ENCODE measurements around the gene RTN1. TPM values are rescaled to one million over a fixed set of nuclear protein-coding genes. Genes with fewer than 3 reads are reported as not detected.

Gene RTN1
- total RNA-seq, 2 experiments from 2014 or later, result not detected

DNA sequence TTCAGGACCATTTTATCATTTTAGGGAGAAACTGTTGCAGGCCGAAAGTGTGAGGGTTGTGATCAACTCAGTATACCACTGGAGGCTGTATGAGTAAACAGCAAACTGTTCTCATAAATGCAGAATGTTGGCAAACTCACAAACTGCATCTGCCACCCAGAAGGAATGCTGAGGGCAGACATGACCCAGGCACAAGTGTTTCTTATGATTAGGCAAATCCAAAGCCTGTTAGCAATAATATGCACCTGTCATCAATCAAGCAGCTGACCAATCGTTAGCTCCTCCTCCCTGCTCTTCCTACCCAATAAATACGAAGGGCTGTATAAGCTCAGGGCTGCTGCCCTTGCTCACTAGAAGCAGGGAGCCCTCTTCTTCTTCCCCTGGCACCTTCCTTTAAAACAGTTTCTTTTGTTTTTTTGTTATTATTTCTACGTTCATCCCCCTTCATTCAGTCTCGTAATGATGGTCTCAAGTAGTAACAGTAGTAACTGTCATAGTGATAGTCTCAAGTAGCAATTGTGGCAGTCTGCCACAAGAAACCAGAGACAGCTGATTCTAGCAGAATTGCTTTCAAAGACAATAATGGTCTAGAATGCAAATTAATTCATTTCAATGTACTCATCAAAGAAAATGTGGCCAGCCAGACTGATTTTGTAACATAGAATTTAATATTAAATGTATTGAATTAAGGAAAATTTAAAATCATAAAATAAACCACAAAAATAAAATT is 278.8 kb downstream of the RTN1 start:
- Histone ChIP-seq H3K9me3 (ENCODE audit: low read length) (no peaks in the 10 kb centered on the region), H2AFZ (ENCODE audit: low read length) (no peak overlapping the region), H4K20me1 (ENCODE audit: insufficient read depth, low read length) (no peaks in the 10 kb centered on the region), H3K4me2 (ENCODE audit: low read length) (no peak overlapping the region), H3K36me3 (ENCODE audit: insufficient read depth, low read length) (no peaks in the 10 kb centered on the region), H3K4me1 (ENCODE audit: insufficient read depth, low read length, poor library complexity, severe bottlenecking) (no peaks in the 10 kb centered on the region), H3K4me3 (ENCODE audit: low read depth, low read length, poor library complexity, severe bottlenecking) (no peak overlapping the region), H3K9me2 (ENCODE audit: insufficient read depth, low read length) (no peaks in the 10 kb centered on the region), H3K79me2 (ENCODE audit: insufficient read depth, low read depth, low read length) (no peaks in the 10 kb centered on the region), H3K27ac (ENCODE audit: low read depth, low read length, poor library complexity, severe bottlenecking) (no peak overlapping the region)
- POLR2A ChIA-PET, result no interaction called here
- CTCF ChIA-PET (ENCODE audit: unreplicated experiment), result no interaction called here
- intact Hi-C loops (cut with micrococcal nuclease; ENCODE audit: unreplicated experiment), result no loop called here
- DNase-seq (ENCODE audit: low spot score), result no peak
- BruUV-seq (replicated peaks), result no TSS peak
- TF ChIP-seq EZH2phosphoT487 (IDR thresholded peaks at IDR 0.05; ENCODE audit: borderline replicate concordance, low read depth, low read length) (no peak), CTCF (conservative IDR thresholded peaks at IDR 0.05; ENCODE audit: low read length) (no peak)

- Histone ChIP-seq H3K36me3 (ENCODE audit: insufficient read depth, low read length) (no peaks in the 10 kb centered on the region), H2AFZ (ENCODE audit: low read length) (no peak overlapping the region), H3K4me3 (ENCODE audit: low read depth, low read length, poor library complexity, severe bottlenecking) (no peak overlapping the region), H3K4me1 (ENCODE audit: insufficient read depth, low read length, poor library complexity, severe bottlenecking) (no peaks in the 10 kb centered on the region), H3K79me2 (ENCODE audit: insufficient read depth, low read depth, low read length) (no peaks in the 10 kb centered on the region), H3K4me2 (ENCODE audit: low read length) (no peak overlapping the region), H3K27ac (ENCODE audit: low read depth, low read length, poor library complexity, severe bottlenecking) (no peak overlapping the region), H3K9me3 (ENCODE audit: low read length) (no peaks in the 10 kb centered on the region), H3K9me2 (ENCODE audit: insufficient read depth, low read length) (no peaks in the 10 kb centered on the region), H4K20me1 (ENCODE audit: insufficient read depth, low read length) (no peaks in the 10 kb centered on the region)
- BruUV-seq (replicated peaks), result no TSS peak
- no peak for DNase-seq (ENCODE audit: low spot score)
- ChIA-PET POLR2A (no interaction called here), CTCF (ENCODE audit: unreplicated experiment) (no interaction called here)
- intact Hi-C loops (cut with micrococcal nuclease; ENCODE audit: unreplicated experiment), result no loop called here
- TF ChIP-seq EZH2phosphoT487 (IDR thresholded peaks at IDR 0.05; ENCODE audit: borderline replicate concordance, low read depth, low read length) (no peak), CTCF (conservative IDR thresholded peaks at IDR 0.05; ENCODE audit: low read length) (no peak)
These were observed 282.5 kb downstream of the RTN1 start for GRCh38 chr14:59588101-59588500.

- no peak overlapping the region for H3K27ac ChIP-seq (ENCODE audit: low read depth, low read length, poor library complexity, severe bottlenecking)
- no TSS peak for BruUV-seq (replicated peaks)
- no peak for DNase-seq (ENCODE audit: low spot score)
- H3K79me2 ChIP-seq (ENCODE audit: insufficient read depth, low read depth, low read length), result no peaks in the 10 kb centered on the region
- TF ChIP-seq EZH2phosphoT487 (IDR thresholded peaks at IDR 0.05; ENCODE audit: borderline replicate concordance, low read depth, low read length) (no peak), CTCF (conservative IDR thresholded peaks at IDR 0.05; ENCODE audit: low read length) (no peak)
- no peaks in the 10 kb centered on the region for H3K36me3 ChIP-seq (ENCODE audit: insufficient read depth, low read length)
- H3K4me3 ChIP-seq (ENCODE audit: low read depth, low read length, poor library complexity, severe bottlenecking), result no peak overlapping the region
- no peaks in the 10 kb centered on the region for H3K9me2 ChIP-seq (ENCODE audit: insufficient read depth, low read length)
- H3K4me1 ChIP-seq (ENCODE audit: insufficient read depth, low read length, poor library complexity, severe bottlenecking), result no peaks in the 10 kb centered on the region
- POLR2A ChIA-PET, result interaction anchor here (1.1 kb wide), 1 partner anchor 8 kb away, joined by 3 read pairs; no protein-coding TSS in a partner anchor
- H3K4me2 ChIP-seq (ENCODE audit: low read length), result no peak overlapping the region
- no peaks in the 10 kb centered on the region for H4K20me1 ChIP-seq (ENCODE audit: insufficient read depth, low read length)
- CTCF ChIA-PET (ENCODE audit: unreplicated experiment), result no interaction called here
- intact Hi-C loops (cut with micrococcal nuclease; ENCODE audit: unreplicated experiment), result no loop called here
- H3K9me3 ChIP-seq (ENCODE audit: low read length), result no peaks in the 10 kb centered on the region
- H2AFZ ChIP-seq (ENCODE audit: low read length), result no peak overlapping the region
These were observed 284.6 kb downstream of the RTN1 start for GRCh38 chr14:59585891-59586554.
